CD4-positive, alpha-beta T cell (primary cell): ENCODE measurements around the gene EFS. TPM values are rescaled to one million over a fixed set of nuclear protein-coding genes. Genes with fewer than 3 reads are reported as not detected.

Experiments
- ATAC-seq: fragments of 200-7000 bp; cut with Tn5 transposase; one replicate; pipeline ENCODE4 v1.10.0; 2022; ENCODE audit warnings: mild to moderate bottlenecking; ENCODE audit not compliant: poor library complexity
- CTCF ChIA-PET: fragments of 350-600 bp; sonication (Branson Sonifier 250); formaldehyde crosslinking; loops from one replicate; lab custom pipeline; 2021; ENCODE audit warnings: antibody characterized with exemption, inconsistent platforms; lab: Charles Lee
- POLR2A ChIA-PET: fragments of 350-600 bp; sonication (Branson Sonifier 250); formaldehyde crosslinking; loops from one replicate; lab custom pipeline; 2021; ENCODE audit warnings: antibody characterized with exemption, inconsistent platforms; lab: Charles Lee
- DNase-seq, 14 experiments: peaks; one replicate each; pipeline ENCODE4 v3.0.0-alpha.2; 2013 to 2020; ENCODE audit warnings: mixed read lengths in 2 of 14
- H3K27ac ChIP-seq, 2 donors: one replicate each; pipeline versions ENCODE4 v1.5.1 to v1.7.0; 2013; ENCODE audit warnings: low read length in 2 of 2, low read depth in 1 of 2, mild to moderate bottlenecking in 1 of 2
- H3K27me3 ChIP-seq, 2 experiments: 1 replicate in 1 of 2; 2 replicates in 1 of 2; pipeline versions ENCODE4 v1.6.1 to v1.7.0; 2013; ENCODE audit warnings: low read length in 2 of 2, control low read depth in 1 of 2, mild to moderate bottlenecking in 1 of 2, moderate library complexity in 1 of 2; ENCODE audit not compliant: insufficient read depth in 2 of 2, control insufficient read depth in 1 of 2
- H3K36me3 ChIP-seq: one replicate; pipeline ENCODE4 v1.6.1; 2013; ENCODE audit warnings: low read length, control low read depth; ENCODE audit not compliant: insufficient read depth
- H3K4me1 ChIP-seq: one replicate; pipeline ENCODE4 v1.6.1; 2013; ENCODE audit warnings: low read length, control low read depth; ENCODE audit not compliant: insufficient read depth
- H3K4me3 ChIP-seq: one replicate; pipeline ENCODE4 v1.5.1; 2013; ENCODE audit warnings: mild to moderate bottlenecking, low read length, moderate library complexity
- H3K9me3 ChIP-seq, 2 experiments: 1 replicate in 1 of 2; 2 replicates in 1 of 2; pipeline versions ENCODE4 v1.6.1 to v1.7.0; 2013; ENCODE audit warnings: low read length in 2 of 2, mild to moderate bottlenecking in 2 of 2, control low read depth in 1 of 2, moderate library complexity in 1 of 2; ENCODE audit not compliant: control insufficient read depth in 1 of 2, insufficient read depth in 1 of 2
- H3K27ac Mint-ChIP-seq: one replicate; pipeline ENCODE4 v1.8.0; 2020; ENCODE audit warnings: mixed read lengths
- H3K27me3 Mint-ChIP-seq: one replicate; pipeline ENCODE4 v1.8.0; 2021; ENCODE audit warnings: mixed read lengths
- H3K36me3 Mint-ChIP-seq: one replicate; pipeline ENCODE4 v1.8.0; 2021; ENCODE audit warnings: low read depth, mixed read lengths
- H3K4me1 Mint-ChIP-seq: one replicate; pipeline ENCODE4 v1.8.0; 2021; ENCODE audit warnings: low read depth, mixed read lengths
- H3K4me3 Mint-ChIP-seq: one replicate; pipeline ENCODE4 v1.8.0; 2020; ENCODE audit warnings: mild to moderate bottlenecking, mixed read lengths
- H3K9me3 Mint-ChIP-seq: one replicate; pipeline ENCODE4 v1.8.0; 2020; ENCODE audit warnings: mixed read lengths
- CTCF ChIP-seq: fragments of 200-600 bp; IDR thresholded peaks from one replicate; pipeline ENCODE4 v1.8.0; 2022; ENCODE audit warnings: antibody characterized with exemption, mild to moderate bottlenecking
- intact Hi-C, 2 experiments: fragments of 100-400 bp; cut with DNase I in 1 of 2; cut with micrococcal nuclease in 1 of 2; formaldehyde crosslinking; loops; one replicate each; pipeline versions ENCODE4 v1.15.1 to v1.9.0; 2023 to 2025; cut with DNase I, micrococcal nuclease
- total RNA-seq, 174 experiments: library from RNA in 2 of 174; stranded (reverse) in 2 of 174; gene quantifications; one replicate each; pipeline ENCODE4 v1.2.3 and lab custom pipeline; 2021 to 2026

EFS gene
- total RNA-seq, 2 experiments from 2014 or later = not detected

GRCh38 chr14:23361320-23361719 is 3.7 kb downstream of the EFS start:
- no peaks in the 10 kb centered on the region for H3K36me3 Mint-ChIP-seq

GRCh38 chr14:23360496-23360895 is 4.5 kb downstream of the EFS start:
- POLR2A ChIA-PET = interaction anchor here (1.1 kb wide), 1 partner anchor 39 kb away, joined by 3 read pairs; the partner anchor contains the start of gene PABPN1
- TF ChIP-seq CTCF = no peak
- Histone ChIP-seq H3K4me3 (no peak overlapping the region), H3K4me1 (peaks cover 4% of the 10 kb centered on the region), H3K36me3 (no peaks in the 10 kb centered on the region), H3K27ac (no peak overlapping the region), H3K27me3 (peaks cover 8 to 17% of the 10 kb centered on the region in 2 experiments), H3K9me3 (peaks cover 0 to 9% of the 10 kb centered on the region in 2 experiments)
- no peak overlapping the region for H3K4me3 Mint-ChIP-seq
- H3K27me3 Mint-ChIP-seq = peaks cover 41% of the 10 kb centered on the region
- no peaks in the 10 kb centered on the region for H3K36me3 Mint-ChIP-seq
- intact Hi-C loops = no loop called here
- no peaks in the 10 kb centered on the region for H3K4me1 Mint-ChIP-seq
- CTCF ChIA-PET = no interaction called here
- DNase-seq (no peak), ATAC-seq (no peak)
- H3K9me3 Mint-ChIP-seq = no peaks in the 10 kb centered on the region
- no peak overlapping the region for H3K27ac Mint-ChIP-seq

More at GRCh38 chr14:23361320-23361719, 3.7 kb downstream of the EFS start:
- Histone ChIP-seq H3K9me3 (peaks cover 0 to 9% of the 10 kb centered on the region in 2 experiments), H3K4me3 (no peak overlapping the region), H3K4me1 (peaks cover 8% of the 10 kb centered on the region), H3K27ac (no peak overlapping the region), H3K27me3 (peaks cover 11 to 15% of the 10 kb centered on the region in 2 experiments), H3K36me3 (no peaks in the 10 kb centered on the region)
- Mint-ChIP-seq H3K4me1 (no peaks in the 10 kb centered on the region), H3K9me3 (no peaks in the 10 kb centered on the region), H3K27me3 (peaks cover 34% of the 10 kb centered on the region), H3K4me3 (no peak overlapping the region), H3K27ac (no peak overlapping the region)
- no peak for TF ChIP-seq CTCF
- ATAC-seq (no peak), DNase-seq (no peak)
- ChIA-PET CTCF (no interaction called here), POLR2A (interaction anchor here (1.1 kb wide), 1 partner anchor 40 kb away, joined by 3 read pairs; the partner anchor contains the start of gene PABPN1)
- intact Hi-C loops = no loop called here

DNA sequence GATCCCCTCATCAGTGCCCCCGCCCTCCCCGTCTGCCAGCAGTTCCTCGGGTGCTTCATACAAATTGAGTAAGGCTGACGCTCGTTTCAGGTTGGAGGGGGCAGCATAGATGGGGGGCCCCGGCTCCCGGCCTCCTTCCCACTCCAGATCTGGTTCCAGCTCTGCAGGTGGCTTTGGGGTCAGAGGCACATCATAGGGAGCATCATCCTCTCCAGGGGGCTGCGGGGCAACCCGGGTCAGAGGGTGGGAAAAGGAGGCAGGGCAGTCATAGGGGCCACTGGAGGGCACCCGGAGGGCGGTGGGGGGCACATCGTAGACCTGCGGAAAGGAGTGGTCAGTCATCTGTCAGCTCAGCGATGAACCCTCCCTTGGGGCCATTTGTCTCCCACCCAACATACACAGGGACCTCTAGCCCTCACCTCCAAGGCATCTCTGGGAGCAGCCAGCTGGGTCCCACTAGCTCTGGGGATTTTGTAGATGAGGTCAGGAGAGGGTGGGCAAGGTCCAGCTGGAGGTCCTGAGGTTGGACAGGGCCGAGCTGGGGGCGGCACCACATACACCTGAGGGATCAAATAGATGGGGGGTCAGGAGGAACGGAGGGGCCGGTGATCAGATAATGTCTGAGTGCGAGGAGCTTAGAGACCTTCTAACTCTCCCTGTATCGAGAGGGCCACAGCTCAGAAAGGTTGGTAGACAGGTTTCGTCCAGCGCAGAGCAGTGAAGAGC is 5.1 kb downstream of the EFS start:
- Mint-ChIP-seq H3K36me3 (no peaks in the 10 kb centered on the region), H3K27me3 (peaks cover 46% of the 10 kb centered on the region), H3K4me3 (no peak overlapping the region), H3K9me3 (no peaks in the 10 kb centered on the region), H3K4me1 (no peaks in the 10 kb centered on the region), H3K27ac (no peak overlapping the region)
- DNase-seq (no peak), ATAC-seq (no peak)
- POLR2A ChIA-PET = interaction anchor here (1.1 kb wide), 1 partner anchor 38 kb away, joined by 3 read pairs; the partner anchor contains the start of gene PABPN1
- Histone ChIP-seq H3K36me3 (no peaks in the 10 kb centered on the region), H3K27ac (no peak overlapping the region), H3K27me3 (peaks cover 8 to 17% of the 10 kb centered on the region in 2 experiments), H3K4me3 (no peak overlapping the region), H3K4me1 (peaks cover 2% of the 10 kb centered on the region), H3K9me3 (peaks cover 0 to 8% of the 10 kb centered on the region in 2 experiments)
- CTCF ChIA-PET = no interaction called here
- intact Hi-C loops = no loop called here
- TF ChIP-seq CTCF = no peak
